HL-60 (cell line): ENCODE data around the gene MSH3.

Source experiments
- DNase-seq, 2 experiments: peaks; one replicate each; pipeline ENCODE4 v3.0.0-alpha.2; 2010 to 2020; ENCODE audit warnings: low read depth in 1 of 2, low spot score in 1 of 2
- H3K27ac ChIP-seq: fragments of 250-450 bp; sonication (Bioruptor Pico); replicated peaks from 2 replicates; pipeline ENCODE4 v1.5.1; 2020; ENCODE audit warnings: mild to moderate bottlenecking, moderate library complexity
- H3K27me3 ChIP-seq: fragments of 250-450 bp; sonication (Bioruptor Pico); 2 replicates; pipeline ENCODE4 v1.5.1; 2021; ENCODE audit warnings: mild to moderate bottlenecking, moderate library complexity; ENCODE audit not compliant: insufficient read depth, poor library complexity, severe bottlenecking
- H3K4me3 ChIP-seq: replicated peaks from 2 replicates; pipeline ENCODE4 v1.5.1; 2011; ENCODE audit warnings: mild to moderate bottlenecking, control low read depth, low read length; ENCODE audit not compliant: insufficient read depth
- CTCF ChIP-seq: IDR thresholded peaks from one replicate; pipeline ENCODE4 v1.5.1; 2011; ENCODE audit warnings: low read length, control low read depth, inconsistent platforms; ENCODE audit not compliant: insufficient read depth
- GABPA ChIP-seq: IDR thresholded peaks from 2 replicates; pipeline ENCODE4 v1.6.1; 2012; ENCODE audit warnings: low read depth
- POLR2AphosphoS5 ChIP-seq: IDR thresholded peaks from 2 replicates; pipeline ENCODE4 v1.6.1; 2012; ENCODE audit warnings: low read depth
- REST ChIP-seq: IDR thresholded peaks from 2 replicates; pipeline ENCODE4 v1.6.1; 2012; ENCODE audit warnings: low read depth; ENCODE audit not compliant: insufficient replicate concordance
- SPI1 ChIP-seq: IDR thresholded peaks from 2 replicates; pipeline ENCODE4 v1.6.1; 2012; ENCODE audit warnings: low read depth, mild to moderate bottlenecking, borderline replicate concordance

MSH3 gene

GRCh38 chr5:80698369-80698768 lies 43.9 kb downstream of the MSH3 start:
- DNase-seq, result no peak
- no peak overlapping the region for H3K27ac ChIP-seq
- no peak overlapping the region for H3K4me3 ChIP-seq
- H3K27me3 ChIP-seq, result no peaks in the 10 kb centered on the region
- TF ChIP-seq REST (no peak), GABPA (no peak), POLR2AphosphoS5 (no peak), SPI1 (no peak), CTCF (no peak)

- no peak overlapping the region for H3K27ac ChIP-seq
- H3K27me3 ChIP-seq, result no peaks in the 10 kb centered on the region
- no peak overlapping the region for H3K4me3 ChIP-seq
- TF ChIP-seq GABPA (no peak), SPI1 (no peak), CTCF (no peak)
- no peak for DNase-seq
Observed at GRCh38 chr5:80701597-80701996, 47.1 kb downstream of the MSH3 start.

- Histone ChIP-seq H3K27me3 (no peaks in the 10 kb centered on the region), H3K27ac (no peak overlapping the region), H3K4me3 (no peak overlapping the region)
- TF ChIP-seq POLR2AphosphoS5 (no peak), CTCF (no peak)
- no peak for DNase-seq
Observed at GRCh38 chr5:80703291-80703690, 48.8 kb downstream of the MSH3 start.

- DNase-seq, result no peak
- Histone ChIP-seq H3K27me3 (no peaks in the 10 kb centered on the region), H3K4me3 (no peak overlapping the region), H3K27ac (no peak overlapping the region)
- TF ChIP-seq GABPA, result no peak
- no peak for TF ChIP-seq SPI1
- no peak for TF ChIP-seq REST
- TF ChIP-seq CTCF, result no peak
- TF ChIP-seq POLR2AphosphoS5, result no peak
Observed at GRCh38 chr5:80703747-80704146, 49.3 kb downstream of the MSH3 start.
